PFSK-1 (cell line): ENCODE results near the gene IFT74.

Experiments
- POLR2AphosphoS5 ChIP-seq: IDR thresholded peaks from 2 replicates; pipeline ENCODE4 v1.6.1; 2012; ENCODE audit warnings: low read depth, mild to moderate bottlenecking, control low read depth, low read length, moderate library complexity
- SIN3A ChIP-seq: IDR thresholded peaks from 2 replicates; pipeline ENCODE4 v1.6.1; 2012; ENCODE audit warnings: mild to moderate bottlenecking, low read length, moderate library complexity, borderline replicate concordance; ENCODE audit not compliant: insufficient read depth

DNA sequence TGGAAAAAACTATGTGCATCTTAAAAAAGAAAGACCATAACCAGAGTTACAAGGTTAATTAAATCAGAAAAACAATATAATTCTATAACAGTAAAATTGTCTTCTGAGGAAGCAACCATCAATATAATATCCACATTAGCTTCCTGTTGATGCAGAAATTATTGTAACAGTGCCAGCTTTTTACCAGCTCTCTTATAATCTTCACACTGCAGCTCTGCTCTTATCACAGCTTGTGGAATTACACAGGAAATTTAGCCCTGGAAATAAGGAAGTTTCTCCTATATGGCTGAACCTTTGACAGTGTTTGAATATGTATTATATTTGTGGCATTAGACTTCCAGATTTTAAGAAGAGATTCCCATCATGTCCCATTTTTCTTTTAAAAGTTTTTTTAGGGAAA lies 103.7 kb downstream of the IFT74 start:
- TF ChIP-seq POLR2AphosphoS5 (no peak), SIN3A (no peak)
